HG03159 (cell line): ENCODE results near the gene ZNF236.

ENCODE experiments used
- ATAC-seq: cut with Tn5 transposase; IDR thresholded peaks from one replicate; pipeline ENCODE4 v1.9.1; 2021; ENCODE audit warnings: mild to moderate bottlenecking, moderate library complexity; ENCODE audit not compliant: unreplicated experiment

ZNF236 gene

DNA sequence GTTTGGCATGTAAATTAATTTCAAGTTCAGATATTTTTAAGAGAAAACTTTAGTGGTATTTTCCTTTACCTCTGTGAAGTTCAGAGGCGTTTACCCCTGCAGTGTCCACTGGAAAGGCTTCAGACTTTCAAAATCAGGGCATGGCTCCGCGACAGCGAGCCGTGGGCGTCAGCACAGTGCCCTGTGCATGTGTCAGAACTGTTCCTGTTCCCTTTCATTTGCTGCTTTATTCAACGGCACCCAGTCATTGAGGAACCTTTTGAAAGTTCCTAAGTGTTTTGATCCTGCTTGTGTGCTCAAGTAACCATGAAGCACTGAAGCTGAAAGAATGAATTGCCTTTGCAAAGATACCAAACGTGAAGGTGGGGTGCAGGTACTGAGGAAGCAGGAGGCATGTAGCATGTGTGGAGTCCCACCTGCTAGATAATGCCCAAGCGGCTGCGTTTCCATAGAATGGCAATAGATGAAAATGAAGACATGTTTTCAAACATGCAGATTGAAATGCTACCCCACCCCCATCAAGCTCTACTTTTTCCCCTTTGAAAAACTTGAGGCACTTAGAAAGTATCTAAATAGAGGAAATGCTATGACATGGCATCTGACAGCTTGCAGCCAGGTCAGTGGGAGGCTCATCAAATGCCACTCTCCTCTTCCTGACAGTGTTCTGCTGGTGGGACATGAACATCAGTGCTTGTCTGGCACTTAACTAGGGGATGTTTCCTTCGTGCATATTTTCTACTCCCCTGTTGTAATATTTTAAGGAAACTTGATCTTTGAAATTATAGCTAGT lies 148.6 kb downstream of the ZNF236 start:
- ATAC-seq, result no peak

DNA sequence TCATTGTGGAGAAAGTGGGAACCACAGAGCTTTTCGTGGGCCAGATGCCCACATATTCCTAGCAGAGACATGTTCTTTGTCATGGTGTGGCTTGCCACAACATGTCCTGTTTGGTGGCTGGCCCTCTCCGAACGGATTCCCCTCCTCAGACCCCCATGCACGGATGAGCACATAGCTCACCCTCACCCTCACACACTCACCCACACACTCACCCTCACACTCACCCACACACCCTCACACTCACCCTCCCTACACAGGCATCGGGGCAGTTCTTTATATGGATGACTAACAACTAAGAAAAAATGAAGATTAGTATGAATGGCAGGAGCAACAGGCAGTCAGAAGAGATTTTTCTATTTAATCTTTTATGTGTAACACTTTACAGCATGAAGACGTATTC lies 149.9 kb downstream of the ZNF236 start:
- no peak for ATAC-seq

DNA sequence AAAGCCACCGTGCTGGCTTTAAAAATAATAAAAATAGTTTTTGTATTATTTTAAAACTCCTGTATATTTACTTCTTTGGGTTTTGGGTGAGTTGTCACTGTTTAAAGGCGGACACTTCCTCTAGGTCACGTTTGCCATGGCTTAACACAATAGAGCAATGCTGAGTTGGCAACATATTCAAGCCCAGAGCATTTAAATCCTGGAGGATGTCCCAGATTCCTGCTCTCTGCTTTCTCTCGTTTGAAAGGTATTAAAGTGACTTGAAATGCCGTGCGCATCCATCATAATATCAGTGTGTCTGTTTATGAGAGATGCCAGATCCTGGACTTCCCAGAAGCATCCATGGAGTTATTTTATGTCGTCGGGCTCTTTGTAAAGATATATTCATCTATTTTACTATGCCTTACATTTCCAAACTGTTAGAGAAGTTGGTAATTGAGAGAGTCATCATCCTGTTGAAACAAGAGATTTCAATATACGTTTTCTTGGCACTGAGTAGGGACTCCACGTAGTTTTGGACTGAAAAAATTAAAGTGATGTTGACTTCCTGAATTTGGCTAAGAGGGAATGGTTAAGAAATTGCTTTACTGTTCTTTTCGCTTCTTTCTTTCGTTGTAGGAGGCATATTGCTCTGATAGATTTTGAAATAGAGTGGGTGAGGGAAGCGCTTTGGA lies 150.6 kb downstream of the ZNF236 start:
- ATAC-seq, result no peak

DNA sequence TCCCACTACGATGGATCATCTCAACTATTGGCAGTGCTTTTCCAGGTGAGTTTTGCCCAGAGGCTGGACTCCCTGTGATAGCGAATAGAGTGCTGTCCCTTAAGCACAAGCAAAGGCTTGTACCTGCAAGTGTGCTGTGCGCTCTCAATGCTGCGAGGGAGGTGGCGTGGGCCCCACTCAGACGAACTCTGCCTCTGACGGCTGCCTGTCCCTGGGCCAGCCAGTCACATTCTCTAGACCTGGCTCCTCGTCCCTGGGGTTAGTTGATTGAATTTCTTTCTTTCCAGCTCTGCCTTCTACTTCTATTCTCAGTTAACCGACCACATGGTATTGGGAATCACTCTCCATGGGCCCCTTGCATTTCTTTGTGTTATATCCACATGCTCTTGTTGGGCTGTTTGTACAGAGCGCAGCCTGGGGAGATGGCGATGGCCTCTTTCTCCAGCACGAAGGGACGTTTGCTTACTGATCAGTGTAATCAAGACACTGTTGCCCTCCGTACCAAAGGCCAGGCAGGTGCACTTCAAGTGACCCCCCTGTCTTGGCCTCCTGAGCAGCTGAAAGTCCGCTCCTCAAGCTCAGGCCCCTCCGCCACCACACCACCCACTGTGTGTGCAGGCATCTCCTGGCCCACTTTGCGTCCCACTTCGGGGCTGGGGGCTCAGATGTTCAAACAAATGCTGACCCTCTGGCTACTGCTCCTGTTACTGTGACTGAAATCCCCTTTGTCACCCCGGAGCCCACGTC lies 151.3 kb downstream of the ZNF236 start:
- no peak for ATAC-seq

DNA sequence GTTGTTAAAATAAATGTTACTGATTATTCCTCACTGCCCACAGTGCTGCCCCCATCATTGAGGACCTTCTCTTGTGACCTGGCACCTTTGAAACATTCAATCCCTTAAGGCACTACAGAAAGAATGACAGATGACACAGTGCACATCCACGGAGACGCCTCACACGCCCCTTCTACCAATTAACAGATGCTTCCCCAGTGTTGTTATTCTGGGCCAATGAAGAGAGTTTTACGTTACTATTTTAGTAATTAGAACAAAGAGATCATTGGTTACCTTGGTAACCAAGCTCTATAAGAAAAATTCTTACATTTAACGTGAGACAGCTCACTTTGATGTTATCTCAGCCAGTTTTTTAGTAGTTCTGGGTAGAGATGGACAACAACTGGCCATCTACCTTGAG lies 152.0 kb downstream of the ZNF236 start:
- no peak for ATAC-seq

DNA sequence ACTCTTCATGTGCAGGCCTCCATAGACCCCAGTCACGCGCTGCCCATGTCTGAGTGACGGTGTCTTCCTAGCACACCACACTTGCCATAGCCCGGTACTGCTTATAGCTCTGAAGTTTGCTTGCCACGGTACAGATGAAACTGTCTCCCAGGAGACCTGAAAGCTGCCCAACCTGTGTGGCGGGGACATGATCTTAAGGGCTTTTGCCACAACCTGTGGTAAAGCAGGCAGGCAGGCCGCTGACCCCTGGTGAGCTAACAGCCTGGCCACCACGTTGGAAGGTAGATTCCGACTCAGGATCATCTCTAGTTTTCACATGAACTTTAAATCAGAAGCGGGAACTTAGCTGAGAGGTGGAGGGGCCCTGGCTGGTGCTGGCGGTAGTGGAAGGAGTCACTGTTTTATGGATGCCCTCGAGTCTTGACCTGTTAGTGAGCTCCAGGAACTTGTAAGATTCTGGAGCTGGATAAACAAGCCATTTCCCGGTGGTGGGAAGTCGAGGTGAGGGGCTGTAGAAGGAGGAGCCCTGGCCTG lies 153.3 kb downstream of the ZNF236 start:
- no peak for ATAC-seq

DNA sequence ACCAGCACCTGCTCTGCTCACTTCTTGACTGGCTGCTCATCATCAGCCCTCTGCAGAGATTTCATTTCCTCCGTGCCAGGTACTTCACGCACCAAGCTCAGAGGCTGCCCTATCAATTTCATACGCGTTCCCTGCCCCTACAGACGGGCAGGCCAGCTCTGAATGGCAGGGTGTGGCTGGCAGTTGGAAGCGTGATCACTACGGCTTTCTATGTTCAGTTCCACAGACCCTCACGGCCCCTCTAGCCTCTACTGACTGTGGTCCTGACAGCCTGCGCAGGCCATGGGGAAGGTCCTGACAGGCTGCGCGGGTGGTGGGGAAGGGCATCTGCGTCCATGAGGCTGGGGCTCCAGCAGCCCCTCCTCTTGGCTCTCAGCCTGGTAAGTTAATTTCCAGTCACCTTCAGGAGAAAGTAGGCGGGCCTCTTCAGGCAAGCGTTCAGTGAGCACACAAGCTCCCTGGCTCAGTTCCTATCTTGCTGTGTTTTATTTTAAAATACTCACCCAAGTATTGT lies 154.8 kb downstream of the ZNF236 start:
- ATAC-seq, result no peak

DNA sequence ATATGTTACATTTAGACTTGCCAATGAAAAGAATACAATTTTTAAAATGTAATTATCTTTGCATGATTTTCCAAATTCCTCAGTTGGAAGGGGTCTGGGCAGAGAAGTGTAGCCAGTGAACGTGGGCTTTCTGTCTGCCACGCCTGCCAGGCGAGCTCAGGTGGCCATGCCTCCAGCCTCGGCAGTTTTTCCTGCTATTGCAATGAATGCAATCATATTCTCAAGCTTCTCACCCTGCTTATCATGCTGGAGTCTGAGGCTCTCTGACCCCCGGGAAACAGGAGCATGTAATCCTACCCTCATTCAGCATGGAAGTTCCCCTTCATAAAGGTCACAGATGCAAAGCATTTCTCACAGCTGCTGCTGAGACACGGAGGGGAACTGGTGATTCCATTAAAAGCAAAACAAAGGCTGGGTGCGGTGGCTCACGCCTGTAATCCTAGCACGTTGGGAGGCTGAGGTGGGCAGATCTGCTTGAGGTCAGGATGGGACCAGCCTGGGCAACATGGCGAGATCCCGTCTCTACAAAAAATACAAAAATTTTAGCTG lies 155.4 kb downstream of the ZNF236 start:
- ATAC-seq, result no peak

DNA sequence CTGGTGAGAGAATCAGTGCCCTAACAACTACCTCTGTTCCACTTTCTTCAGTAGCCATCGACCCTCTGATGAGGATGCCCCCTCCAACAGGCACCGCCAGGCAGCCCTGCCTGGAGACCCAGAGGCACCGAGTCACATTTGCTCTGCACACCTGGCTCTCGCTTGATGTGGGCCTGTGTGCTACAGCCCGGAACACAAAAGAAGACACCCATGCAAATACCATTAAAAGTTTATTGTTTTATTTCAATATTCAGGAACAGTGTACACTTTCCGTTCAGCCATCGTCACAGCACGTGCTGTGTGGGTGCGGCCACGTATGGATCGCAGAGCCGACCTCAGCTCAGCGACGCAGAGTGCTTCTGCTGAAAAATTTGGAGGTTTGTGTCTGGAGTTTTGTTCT lies 156.3 kb downstream of the ZNF236 start:
- no peak for ATAC-seq

DNA sequence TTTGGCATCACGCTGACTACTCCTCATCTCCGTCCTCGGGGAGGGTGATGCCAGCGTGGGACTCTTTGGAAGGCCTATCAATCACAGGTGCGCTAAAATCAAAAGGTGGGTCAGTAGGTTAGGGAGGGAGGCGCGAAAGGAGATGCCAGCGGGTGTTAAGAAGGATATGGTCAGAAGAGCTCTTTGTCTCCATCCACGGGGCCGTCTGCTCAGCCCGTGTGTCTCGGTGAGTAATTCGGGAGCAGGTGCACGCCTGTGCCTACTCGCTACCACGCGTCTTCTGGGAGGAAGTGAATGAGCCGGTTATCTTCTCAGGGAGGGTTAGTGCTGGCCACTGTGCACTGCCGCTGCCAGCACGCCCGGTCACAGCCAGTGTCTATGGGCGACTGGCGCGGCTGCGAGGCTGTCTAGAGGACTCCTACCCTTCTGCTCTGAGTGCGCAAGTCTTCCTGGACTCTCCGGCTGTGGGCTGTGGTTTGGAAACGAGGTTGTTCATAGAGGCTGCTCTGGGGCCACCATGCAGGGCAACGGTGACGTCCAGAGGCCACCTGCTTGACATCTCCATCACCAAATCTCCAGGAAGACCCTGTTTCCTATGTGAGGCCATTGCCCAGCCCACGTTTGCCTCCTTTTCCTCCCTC lies 156.9 kb downstream of the ZNF236 start:
- no peak for ATAC-seq

DNA sequence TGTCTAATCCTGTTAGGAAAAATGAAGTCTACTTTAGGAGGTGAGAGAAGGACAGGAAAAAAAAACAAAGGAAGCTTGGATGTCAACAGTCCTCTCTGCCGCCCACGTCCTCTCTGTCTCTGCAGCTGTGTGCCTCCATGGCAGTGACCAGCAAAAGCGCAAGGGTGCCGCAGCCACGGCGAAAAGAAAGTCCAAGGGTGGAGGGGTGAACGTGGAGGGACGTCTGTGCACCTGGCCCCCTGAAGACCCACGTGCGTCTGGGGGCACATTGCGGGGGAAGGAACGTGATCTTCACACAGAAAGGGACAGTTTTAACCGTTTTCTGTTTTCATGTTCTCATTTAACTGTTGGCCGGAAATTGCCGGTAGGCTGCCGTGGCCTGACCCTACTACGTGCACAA lies 157.5 kb downstream of the ZNF236 start:
- no peak for ATAC-seq

DNA sequence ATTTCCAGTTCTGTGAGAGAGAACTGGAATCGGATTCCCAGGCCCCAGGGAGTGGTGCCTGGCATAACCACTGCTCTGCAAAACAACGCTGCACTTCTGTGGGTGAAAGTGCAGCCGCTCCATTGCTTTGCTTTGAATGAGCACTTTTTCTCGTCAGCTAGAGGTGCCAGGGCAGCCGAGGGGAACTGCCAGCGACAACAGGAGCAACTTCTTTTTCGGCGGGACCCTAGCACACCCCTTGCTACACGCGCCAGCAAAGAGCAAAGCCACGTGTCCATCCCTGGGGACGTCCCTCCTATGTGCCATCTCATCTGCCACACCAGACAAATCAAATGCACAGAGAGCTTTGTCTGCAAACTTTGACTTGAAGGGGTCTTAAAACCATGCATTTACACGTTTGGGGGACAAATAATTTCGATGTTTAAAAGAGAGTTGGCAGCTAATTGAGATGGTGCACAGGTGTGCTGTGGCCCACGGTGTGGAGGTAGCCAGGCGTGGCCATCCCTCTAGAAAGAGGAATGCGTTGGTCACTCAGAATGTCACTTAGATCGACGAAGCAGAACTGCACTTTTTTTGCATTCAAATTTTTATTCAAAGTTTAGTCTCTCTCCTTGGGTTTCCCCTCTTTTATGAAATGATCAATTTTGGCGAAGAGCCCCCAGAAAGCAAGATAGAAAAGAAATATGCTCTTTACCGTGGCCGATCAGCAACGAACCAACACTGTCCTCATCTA lies 158.5 kb downstream of the ZNF236 start:
- peak; percentile 30 for ATAC-seq

DNA sequence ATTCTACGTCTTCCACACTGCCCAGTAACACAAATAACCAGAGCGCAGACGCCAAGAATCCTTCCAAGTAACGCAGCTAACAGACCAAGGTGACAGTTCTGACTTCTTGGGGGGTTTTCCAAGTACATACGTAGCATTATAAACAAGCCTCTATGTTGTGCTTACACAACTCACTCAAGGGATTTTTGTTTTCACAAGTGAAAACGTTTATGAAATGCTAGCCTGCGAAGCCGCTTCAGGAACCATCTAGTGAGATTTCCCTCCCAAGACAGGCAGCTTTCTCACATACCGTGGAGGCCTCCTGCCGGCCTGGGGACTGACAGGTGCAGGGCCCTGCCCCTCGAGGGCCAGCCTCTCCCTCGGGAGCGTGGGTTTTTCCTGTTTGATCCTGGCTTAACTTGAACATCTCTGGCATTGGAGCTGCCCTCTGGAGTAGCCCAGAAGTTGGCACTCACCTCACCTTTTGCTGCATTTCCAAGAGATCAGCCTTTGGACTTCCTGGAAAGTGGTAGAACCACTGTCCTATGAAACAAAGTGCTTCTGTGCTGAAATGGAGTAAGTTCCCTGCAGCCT lies 159.1 kb downstream of the ZNF236 start:
- ATAC-seq, result peak; percentile 43

DNA sequence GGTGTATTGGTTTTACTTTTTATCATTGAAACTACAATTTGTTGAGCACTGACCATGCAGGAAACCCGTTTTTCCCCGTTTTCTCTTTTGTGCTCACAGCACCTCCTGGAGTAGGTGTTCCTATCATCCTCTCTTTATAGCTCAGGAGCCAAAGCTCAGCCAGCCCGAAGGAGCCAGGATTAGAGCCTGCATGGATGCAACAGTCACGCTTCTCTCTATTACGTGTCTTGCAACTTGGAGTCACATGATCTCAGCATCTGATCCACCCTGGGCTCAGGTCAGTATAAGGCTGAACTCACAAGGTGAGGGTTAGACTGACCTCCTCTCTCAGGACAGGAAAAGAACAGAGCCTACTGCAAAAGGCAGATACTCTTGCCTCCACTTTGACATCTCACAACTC lies 159.7 kb downstream of the ZNF236 start:
- ATAC-seq, result no peak

DNA sequence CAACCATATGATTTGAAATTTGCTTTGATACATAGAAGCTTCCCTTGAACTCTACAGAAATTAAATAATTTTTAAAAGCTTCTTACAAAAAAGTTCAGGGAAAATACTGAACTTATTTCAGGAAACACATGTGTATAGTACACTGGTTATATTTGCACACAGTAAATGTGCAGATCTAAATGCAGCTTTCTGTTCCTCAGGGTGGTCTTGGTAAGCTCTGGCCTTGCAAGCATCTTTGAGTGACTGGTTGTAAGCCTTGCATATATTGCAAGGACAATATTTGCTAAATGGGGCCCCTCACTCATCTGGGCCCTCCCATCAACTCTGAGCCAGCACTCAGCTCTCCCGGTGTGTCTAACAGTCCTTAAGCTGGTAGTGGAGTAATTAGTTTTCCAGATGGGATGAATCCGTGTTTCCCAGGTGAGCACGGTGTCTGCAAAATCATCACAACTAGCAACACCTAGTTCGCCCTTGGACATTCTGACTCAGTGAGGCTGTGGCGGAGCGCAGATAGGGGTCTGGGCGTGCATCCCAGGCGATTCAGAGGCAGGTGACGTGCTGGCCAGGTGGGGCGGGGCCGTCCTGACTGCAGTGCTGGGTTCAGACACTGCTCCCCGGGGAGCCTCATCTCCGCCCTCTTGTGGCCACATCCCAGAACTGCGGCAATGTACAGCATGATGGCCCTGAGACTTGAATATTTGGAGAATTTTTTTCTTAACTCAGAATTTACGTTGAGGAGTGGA lies 160.7 kb downstream of the ZNF236 start:
- peak; percentile 82 for ATAC-seq

DNA sequence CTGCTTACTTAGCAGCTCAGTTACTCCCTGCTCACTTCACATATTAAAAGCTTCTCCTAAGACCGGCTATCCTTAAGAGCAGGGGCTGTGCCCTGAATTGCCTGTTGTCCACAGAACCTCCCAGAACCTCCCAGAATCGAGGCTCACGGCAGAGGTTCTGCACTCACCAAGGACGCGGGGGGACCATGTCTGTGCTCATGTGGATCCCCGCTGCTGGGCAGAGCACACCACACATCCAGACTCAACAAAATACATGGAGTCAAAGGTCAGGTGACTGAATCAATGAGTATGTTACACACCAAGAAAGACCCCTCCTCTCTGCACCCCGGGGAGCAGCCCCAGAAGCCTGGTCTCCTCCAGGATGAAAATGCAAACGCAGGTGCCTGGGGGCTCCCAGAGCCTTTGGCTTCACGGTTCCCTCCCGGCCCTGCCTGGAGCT lies 161.3 kb downstream of the ZNF236 start:
- ATAC-seq, result no peak

DNA sequence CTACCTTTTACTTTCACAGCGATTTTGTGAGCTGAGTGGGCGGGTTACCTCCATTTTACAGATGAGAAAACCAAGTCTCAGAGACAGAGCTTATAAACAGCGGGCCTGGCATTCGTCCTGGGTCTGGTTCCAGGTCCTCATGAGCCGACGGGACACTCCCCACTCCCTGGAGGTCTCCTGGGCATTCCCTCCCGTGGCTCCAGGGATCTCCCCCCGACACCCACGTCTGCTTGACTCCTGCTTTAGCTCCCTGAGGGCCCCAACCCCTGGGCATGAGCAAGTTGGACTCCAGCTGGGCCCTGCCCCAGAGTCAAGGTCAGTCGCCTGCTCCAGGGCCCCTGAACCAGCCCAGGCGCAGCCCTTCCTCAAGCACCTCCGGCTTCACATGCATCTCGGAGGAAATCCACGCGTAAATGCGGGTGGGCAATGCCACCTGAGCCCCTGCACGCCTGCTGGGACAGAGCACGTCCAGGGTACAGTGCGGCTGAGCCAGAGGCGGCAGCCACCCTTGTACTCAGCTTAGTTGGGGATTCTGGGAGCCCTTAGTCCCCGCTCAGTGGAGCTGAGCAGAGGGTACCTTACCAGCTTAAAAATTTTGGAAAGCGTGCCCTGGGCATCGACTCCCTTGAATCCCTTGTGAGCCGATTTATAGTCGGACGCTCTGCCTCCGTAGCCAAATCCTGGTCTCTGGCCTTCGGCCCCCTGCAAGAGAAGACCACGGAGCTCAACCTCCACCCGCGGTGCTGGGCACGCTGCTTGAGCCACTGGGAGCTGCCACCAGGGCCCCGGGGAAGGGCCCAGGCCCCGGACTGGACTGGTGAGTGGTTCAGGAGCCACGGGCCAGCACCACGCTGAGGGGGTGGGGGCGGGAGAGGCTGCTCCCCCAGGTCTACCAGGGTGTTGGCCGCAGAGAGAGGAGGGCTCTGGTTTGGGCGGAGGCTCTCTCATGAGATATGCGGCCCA lies 162.1 kb downstream of the ZNF236 start:
- ATAC-seq, result no peak
